GM21619 (cell line): ENCODE data around the gene TESK2.
"Not testable (repeated sequence)": the region's sequence is repeated elsewhere in the genome, so short reads cannot be mapped to it uniquely, and the experiment has no call there.

Source experiments
- ATAC-seq: cut with Tn5 transposase; IDR thresholded peaks from one replicate; pipeline ENCODE4 v1.9.1; 2021; ENCODE audit not compliant: unreplicated experiment

Gene TESK2

GRCh38 chr1:45379524-45379923, 111.4 kb downstream of the TESK2 start:
- no peak for ATAC-seq

DNA sequence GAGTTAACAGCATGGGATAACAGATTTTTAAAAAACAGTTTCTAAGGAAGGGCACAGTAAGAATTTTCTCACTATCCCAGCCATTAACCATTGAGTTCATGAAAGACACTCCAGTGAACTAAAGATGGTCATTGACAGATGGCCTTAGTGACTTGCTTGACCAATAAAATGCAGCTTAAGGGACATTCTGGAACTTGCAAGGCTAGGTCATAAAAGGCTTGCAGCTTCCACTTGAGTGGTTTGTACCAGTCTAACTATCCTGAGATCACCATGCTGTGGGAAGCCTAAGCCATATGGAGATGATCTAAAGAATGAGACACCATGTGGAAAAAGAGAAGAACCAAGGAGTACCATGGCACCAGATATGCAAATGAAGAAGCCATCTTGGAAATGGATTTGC, 112.8 kb downstream of the TESK2 start:
- no peak for ATAC-seq

DNA sequence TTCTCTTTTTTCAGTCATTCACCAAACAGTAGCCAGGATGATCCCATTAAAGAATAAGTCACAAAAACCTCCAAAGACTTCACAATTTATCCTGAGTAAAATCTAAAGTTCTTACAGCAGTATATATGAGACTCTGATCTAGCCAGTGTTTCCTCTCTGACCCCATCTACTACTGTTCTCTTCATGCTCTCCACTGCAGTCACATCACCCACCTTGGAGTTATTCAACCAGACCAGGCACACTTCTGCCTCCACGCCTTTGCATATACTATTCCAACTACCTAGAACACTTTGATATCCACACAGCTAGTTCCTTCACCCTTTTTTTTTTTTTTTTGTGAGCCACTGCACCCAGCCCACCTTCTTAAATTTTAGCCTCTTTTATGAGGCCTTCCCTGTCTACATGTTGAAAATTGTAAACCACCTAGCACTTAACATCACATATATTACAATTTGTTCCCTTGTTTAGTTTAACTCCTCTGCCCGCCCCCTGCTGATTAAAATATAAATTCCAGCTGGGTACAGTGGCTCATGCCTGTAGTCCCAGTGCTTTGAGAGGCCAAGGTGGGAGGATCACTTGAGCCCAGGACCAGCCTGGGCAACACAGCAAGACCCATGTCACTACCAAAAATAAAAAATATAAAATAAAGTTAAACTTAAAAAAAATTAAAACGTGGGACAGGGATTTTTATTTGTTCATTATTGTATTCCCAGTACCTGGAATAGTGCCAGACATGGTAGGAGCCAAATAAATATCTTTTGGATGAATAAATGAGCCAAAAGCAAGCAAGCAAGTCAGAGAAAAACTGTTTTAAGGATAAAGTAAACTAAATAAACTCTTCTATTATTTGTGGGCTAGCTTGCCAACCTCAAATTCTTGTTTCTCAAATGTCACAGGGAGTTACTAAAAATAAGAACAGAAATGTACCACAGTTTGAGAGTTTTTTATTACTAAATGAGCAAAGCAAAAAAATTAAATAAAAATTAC, 115.6 kb downstream of the TESK2 start:
- ATAC-seq, result no peak

DNA sequence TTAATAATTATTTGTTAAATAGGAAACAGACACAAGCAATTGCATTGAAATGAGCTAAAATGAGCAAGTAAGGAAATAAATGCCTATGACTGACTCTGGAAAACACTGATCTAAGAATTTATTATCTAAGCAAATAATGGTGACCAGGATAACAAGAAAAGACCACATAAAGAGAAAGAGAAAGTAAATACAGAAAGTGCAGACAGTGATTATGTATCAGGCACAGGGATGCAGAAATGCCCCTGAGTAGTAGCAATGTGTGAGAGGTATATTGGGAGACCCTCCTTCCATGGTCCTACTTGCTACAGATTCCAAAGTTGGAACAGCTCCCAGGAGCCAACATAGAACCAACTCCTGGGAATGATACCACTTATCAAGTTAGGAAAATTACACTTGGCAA, 117.4 kb downstream of the TESK2 start:
- ATAC-seq, result no peak

DNA sequence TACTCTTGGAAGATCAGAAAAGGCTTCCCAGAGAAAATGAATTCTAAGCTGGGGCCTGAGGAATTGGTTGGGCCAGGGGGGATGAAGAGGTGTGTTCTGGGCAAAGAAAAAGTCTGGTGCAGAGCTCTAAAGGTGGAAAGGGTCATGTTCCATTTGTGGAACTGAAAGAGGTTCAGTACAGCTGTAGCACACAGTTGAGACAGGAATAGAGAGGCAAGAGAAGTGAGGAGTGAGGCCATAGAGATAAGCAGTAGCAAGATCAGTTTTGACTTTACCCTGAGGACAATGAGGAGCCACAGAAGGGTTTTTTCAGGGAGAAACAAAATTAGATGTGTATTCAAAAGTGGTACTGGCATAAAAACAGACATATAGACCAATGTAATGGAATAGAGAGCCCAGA, 120.4 kb downstream of the TESK2 start:
- peak; percentile 73 for ATAC-seq

DNA sequence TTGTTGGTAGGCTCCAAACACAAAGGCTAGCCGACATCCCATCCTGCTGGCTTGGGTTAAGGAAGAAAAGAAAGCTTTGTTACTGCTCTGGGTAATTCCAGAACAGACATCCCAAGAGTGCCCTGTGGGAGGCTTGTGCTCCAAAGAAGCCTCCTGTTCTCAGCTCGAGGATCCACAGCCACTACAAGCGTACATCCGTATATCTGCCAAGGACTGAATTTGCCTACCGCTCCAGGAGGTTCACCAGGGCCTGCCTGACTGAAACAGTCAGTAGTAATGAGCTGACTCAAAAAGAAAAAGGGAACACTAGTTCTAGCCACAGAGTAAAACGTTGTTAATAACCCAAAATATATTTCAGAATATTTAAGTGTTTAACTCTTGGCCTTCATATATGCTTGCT, 125.9 kb downstream of the TESK2 start:
- ATAC-seq, result peak; percentile 65

GRCh38 chr1:45364294-45364693, 126.7 kb downstream of the TESK2 start:
- ATAC-seq, result no peak

- ATAC-seq, result not testable (repeated sequence)
Observed at GRCh38 chr1:45360981-45361380, 130.0 kb downstream of the TESK2 start.

GRCh38 chr1:45359882-45360513, 131.0 kb downstream of the TESK2 start:
- ATAC-seq, result no peak

DNA sequence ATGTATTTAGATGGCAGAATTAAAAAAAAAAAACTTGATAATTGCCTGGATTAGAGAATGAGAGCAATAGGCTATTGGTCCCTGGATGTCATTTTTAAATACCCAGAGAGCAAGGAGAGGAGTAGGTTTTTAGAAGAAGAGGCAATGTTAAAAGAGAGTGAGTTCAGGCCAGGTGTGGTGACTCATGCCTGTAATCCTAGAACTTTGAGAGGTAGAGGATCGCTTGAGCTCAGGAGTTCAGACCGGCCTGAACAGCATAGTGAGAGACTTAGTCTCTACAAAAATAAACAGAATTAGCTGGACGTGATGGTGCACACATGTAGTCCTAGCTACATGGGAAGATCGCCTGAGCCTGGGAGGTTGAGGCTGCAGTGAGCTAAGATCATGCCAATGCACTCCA, 134.8 kb downstream of the TESK2 start:
- no peak for ATAC-seq

DNA sequence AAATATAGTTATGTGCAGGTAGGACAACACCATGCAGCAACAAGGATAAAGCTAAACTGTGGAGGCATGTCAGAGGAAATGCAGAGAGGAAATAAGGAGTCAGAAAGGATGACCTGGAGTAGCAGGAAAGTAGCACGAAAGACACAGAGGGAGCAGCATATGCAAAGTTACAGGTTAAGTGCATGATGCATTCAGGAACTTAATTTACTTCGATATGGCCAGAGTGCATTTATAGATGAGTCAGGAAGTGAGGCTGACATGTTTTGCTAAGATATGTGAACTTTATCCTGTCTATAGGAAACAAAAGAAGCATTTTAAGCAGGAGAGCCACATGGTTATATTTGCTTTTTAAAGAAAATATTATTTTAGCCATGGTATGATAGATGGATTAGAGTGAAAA, 135.3 kb downstream of the TESK2 start:
- no peak for ATAC-seq

DNA sequence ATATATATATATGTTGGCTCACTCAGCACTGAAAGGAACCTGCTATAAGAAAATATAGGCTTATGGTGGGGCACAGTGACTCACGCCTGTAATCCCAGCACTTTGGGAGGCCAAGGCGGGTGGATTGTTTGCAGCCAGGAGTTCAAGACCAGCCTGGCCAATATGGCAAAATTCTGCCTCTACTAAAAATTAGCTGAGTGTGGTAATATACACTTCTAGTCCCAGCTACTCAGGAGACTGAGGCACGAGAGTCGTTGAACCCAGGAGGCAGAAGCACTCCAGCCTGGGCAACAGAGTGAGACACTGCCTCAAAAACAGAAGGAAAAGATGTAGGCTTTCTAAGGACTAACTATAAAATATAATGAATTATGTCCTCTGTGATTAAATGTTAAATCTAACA, 136.1 kb downstream of the TESK2 start:
- no peak for ATAC-seq

DNA sequence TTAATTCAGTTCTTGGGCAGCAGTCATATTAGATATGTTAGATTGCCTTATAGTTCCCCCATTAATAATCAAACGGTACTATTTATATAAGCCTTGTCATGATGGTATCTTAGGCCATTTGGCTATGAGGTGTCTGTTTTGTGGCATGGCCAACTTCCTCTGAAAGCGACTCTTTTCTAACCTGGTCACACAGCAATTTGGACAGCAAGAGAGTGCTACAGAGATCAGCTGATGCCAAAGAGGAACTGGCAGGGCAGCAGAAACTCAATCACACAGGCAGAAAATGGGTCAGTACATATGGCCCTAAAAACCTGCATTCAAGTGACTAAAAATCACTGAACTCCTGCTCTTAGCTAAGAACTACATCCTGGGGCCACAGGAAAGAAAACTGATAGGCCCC, 137.3 kb downstream of the TESK2 start:
- no peak for ATAC-seq

- ATAC-seq, result no peak
Observed at GRCh38 chr1:45351508-45351907, 139.5 kb downstream of the TESK2 start.

GRCh38 chr1:45348966-45349677, 141.8 kb downstream of the TESK2 start:
- no peak for ATAC-seq

GRCh38 chr1:45348609-45348965, 142.4 kb downstream of the TESK2 start:
- ATAC-seq, result no peak

- ATAC-seq, result no peak
Observed at GRCh38 chr1:45348020-45348419, 142.9 kb downstream of the TESK2 start.

DNA sequence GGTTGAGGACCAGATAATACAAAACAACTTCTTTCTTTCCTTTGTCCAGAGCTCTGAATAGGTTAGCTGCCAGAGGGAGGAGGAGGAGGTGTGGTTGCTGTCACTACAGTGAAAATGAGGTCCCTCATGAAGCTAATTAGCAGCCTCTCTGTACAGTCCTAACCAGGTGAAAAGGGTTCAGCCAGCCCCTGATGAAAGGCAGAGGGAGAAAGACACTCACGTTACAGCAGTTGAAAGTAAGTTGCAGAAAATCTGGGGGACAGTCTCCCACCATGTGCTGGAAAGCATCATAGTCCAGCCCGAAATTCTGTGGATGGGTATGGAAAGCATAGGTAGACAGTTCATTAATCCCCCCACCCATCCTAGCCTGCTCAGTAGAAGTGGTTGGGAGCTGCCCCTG, 144.5 kb downstream of the TESK2 start:
- no peak for ATAC-seq

- no peak for ATAC-seq
Observed at GRCh38 chr1:45345014-45345413, 145.9 kb downstream of the TESK2 start.

DNA sequence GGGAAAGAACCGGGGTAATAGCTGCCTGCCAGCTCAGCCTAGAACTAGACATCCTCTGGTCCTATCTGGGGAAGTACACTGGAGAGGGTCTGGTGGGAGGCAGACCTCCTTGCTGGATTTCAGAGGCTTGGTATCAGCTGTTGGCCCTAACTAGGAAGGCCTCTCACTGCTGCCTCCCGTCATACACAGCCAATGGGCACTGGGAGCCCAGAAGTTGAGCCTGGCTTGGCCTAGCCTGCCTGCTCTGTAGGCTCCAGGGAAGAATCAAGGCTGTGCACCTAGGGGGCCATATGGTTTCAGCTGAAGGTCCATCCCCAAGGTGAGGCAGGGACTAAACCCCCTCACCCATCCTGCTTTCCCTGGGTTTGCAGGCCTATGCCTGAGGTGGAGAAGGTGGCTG, 146.5 kb downstream of the TESK2 start:
- no peak for ATAC-seq

- ATAC-seq, result no peak
Observed at GRCh38 chr1:45340816-45341466, 150.0 kb downstream of the TESK2 start.
